DOHH2 (cell line): ENCODE measurements around the gene PRDM16.

Experiments
- EZH2phosphoT487 ChIP-seq: fragments of 200-600 bp; sonication (generic); IDR thresholded peaks from 2 replicates; pipeline ENCODE4 v1.6.1; 2017; ENCODE audit warnings: borderline replicate concordance, mild to moderate bottlenecking, antibody characterized with exemption, low read length, moderate library complexity, mixed read lengths
- TF ChIP-seq, protein P1 (sequence below): fragments of 200-600 bp; sonication (generic); IDR thresholded peaks from one replicate; pipeline ENCODE4 v1.5.1; 2014; ENCODE audit warnings: antibody characterized with exemption, mild to moderate bottlenecking, low read depth, low read length; ENCODE audit not compliant: poor library complexity, severe bottlenecking

DNA sequence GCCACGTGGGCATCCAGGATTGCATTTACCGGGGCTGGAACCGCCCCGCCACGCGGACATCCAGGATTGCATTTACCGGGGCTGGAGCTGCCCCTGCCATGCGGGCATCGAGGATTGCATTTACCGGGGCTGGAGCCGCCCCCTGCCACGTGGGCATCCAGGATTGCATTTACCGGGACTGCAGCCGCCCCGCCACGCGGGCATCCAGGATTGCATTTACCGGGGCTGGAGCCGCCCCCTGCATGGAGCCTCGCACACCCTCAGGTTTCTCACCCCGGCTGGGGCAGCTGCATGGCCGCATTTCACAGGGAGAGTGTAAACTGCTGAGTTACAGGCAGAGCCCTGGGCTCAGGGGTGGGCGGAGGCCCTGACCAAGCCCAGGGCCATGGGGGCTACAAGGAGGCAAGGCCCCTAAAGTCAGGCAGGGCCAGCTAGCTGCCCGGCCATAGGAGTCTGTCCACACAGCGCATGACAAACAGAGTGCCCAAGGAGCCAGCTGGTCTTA, 218.7 kb downstream of the PRDM16 start:
- TF ChIP-seq, protein P1, sequence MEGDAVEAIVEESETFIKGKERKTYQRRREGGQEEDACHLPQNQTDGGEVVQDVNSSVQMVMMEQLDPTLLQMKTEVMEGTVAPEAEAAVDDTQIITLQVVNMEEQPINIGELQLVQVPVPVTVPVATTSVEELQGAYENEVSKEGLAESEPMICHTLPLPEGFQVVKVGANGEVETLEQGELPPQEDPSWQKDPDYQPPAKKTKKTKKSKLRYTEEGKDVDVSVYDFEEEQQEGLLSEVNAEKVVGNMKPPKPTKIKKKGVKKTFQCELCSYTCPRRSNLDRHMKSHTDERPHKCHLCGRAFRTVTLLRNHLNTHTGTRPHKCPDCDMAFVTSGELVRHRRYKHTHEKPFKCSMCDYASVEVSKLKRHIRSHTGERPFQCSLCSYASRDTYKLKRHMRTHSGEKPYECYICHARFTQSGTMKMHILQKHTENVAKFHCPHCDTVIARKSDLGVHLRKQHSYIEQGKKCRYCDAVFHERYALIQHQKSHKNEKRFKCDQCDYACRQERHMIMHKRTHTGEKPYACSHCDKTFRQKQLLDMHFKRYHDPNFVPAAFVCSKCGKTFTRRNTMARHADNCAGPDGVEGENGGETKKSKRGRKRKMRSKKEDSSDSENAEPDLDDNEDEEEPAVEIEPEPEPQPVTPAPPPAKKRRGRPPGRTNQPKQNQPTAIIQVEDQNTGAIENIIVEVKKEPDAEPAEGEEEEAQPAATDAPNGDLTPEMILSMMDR, result no peak
- no peak for TF ChIP-seq EZH2phosphoT487
